MM.1S (cell line): ENCODE measurements around the gene DISP3.

Experiments
- DNase-seq: peaks from one replicate; pipeline ENCODE4 v3.0.0-alpha.2; 2015
- H2AFZ ChIP-seq: fragments of 300-600 bp; sonication (generic); 2 replicates; pipeline ENCODE4 v1.6.0; 2016; ENCODE audit warnings: antibody characterized with exemption, low read length
- H3F3A ChIP-seq: fragments of 300-600 bp; sonication (generic); 2 replicates; pipeline ENCODE4 v1.6.1; 2016; ENCODE audit warnings: mild to moderate bottlenecking, antibody characterized with exemption, low read length, moderate library complexity, mixed read lengths; ENCODE audit not compliant: insufficient read depth
- H3K27ac ChIP-seq: fragments of 300-600 bp; sonication (generic); 2 replicates; pipeline ENCODE4 v1.5.1; 2016; ENCODE audit warnings: mild to moderate bottlenecking, low read length
- H3K27me3 ChIP-seq: fragments of 300-600 bp; sonication (generic); replicated peaks from 2 replicates; pipeline ENCODE4 v1.6.0; 2016; ENCODE audit warnings: low read length; ENCODE audit not compliant: insufficient read depth
- H3K36me3 ChIP-seq: fragments of 300-600 bp; sonication (generic); replicated peaks from 2 replicates; pipeline ENCODE4 v1.6.1; 2016; ENCODE audit warnings: mild to moderate bottlenecking, low read length, mixed read lengths; ENCODE audit not compliant: insufficient read depth
- H3K4me1 ChIP-seq: fragments of 300-600 bp; sonication (generic); 2 replicates; pipeline ENCODE4 v1.6.1; 2016; ENCODE audit warnings: low read length, mixed read lengths
- H3K4me2 ChIP-seq: fragments of 300-600 bp; sonication (generic); 2 replicates; pipeline ENCODE4 v1.6.0; 2016; ENCODE audit warnings: low read depth, low read length
- H3K4me3 ChIP-seq: fragments of 300-600 bp; sonication (generic); 2 replicates; pipeline ENCODE4 v1.5.1; 2016; ENCODE audit warnings: low read length, mixed read lengths
- H3K79me2 ChIP-seq: fragments of 300-600 bp; sonication (generic); 2 replicates; pipeline ENCODE4 v1.6.1; 2016; ENCODE audit warnings: mixed run types, low read length, mixed read lengths
- H3K9ac ChIP-seq: fragments of 300-600 bp; sonication (generic); 2 replicates; pipeline ENCODE4 v1.6.1; 2016; ENCODE audit warnings: low read length, mixed read lengths
- H3K9me2 ChIP-seq: fragments of 300-600 bp; sonication (generic); replicated peaks from 2 replicates; pipeline ENCODE4 v1.6.1; 2016; ENCODE audit warnings: mild to moderate bottlenecking, low read length, mixed read lengths; ENCODE audit not compliant: insufficient read depth
- H3K9me3 ChIP-seq: fragments of 300-600 bp; sonication (generic); replicated peaks from 2 replicates; pipeline ENCODE4 v1.6.1; 2016; ENCODE audit warnings: mild to moderate bottlenecking, low read length, mixed read lengths; ENCODE audit not compliant: insufficient read depth
- H4K20me1 ChIP-seq: fragments of 300-600 bp; sonication (generic); 2 replicates; pipeline ENCODE4 v1.6.1; 2016; ENCODE audit warnings: mild to moderate bottlenecking, low read length, moderate library complexity, mixed read lengths; ENCODE audit not compliant: insufficient read depth
- EZH2 ChIP-seq: fragments of 300-600 bp; sonication (generic); optimal IDR thresholded peaks from 2 replicates; pipeline ENCODE3; 2017; ENCODE audit warnings: low read depth, mild to moderate bottlenecking, antibody characterized with exemption, low read length, mixed read lengths
- EZH2phosphoT487 ChIP-seq: fragments of 300-600 bp; sonication (generic); IDR thresholded peaks from 2 replicates; pipeline ENCODE4 v1.6.1; 2018; ENCODE audit warnings: antibody characterized with exemption, low read length
- TF ChIP-seq, protein P1 (sequence below): fragments of 300-600 bp; sonication (generic); IDR thresholded peaks from 2 replicates; pipeline ENCODE4 v1.5.1; 2016; ENCODE audit warnings: antibody characterized with exemption, low read length, mixed read lengths

The DISP3 gene

DNA sequence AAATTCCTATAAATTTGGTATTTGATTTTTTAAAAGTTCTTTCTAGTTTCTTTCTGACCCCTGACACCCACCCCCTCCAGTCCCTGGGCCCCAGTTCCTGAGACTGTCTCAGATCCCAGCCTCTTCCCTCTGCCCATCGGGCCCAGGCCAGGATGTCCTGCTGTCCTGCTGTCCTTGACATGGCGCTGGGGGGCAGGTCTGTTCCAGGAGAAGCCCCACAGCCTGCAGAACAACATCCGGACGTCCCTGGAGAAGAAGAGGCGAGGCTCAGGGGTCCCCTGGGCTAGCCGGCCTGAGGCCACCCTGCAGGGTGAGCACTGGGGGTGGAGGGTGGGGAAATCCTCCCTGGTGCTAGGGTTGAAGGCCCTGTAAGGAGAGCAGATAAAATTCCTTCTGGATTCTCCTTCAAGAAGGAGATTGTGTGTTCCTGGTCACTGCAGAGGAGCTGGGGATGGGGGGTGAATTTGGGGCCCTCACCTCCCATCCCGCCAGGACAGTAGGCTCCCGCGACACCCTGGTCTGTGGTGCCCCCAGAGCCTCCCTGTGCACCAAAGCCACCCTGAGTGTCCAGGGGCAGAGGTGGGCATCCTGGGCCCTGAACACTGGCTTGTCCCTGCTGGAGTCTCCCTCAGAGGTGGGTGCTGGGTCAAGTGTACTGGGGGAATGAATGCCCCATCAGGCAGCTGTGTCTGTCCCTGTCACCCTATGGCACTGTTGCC lies 45.0 kb downstream of the DISP3 start:
- no peaks in the 10 kb centered on the region for H3K9me2 ChIP-seq
- H3F3A ChIP-seq, result no peaks in the 10 kb centered on the region
- no peak overlapping the region for H3K4me3 ChIP-seq
- DNase-seq, result no peak
- H4K20me1 ChIP-seq, result no peaks in the 10 kb centered on the region
- no peak overlapping the region for H3K4me2 ChIP-seq
- H3K4me1 ChIP-seq, result no peaks in the 10 kb centered on the region
- H3K9me3 ChIP-seq, result no peaks in the 10 kb centered on the region
- TF ChIP-seq EZH2 (no peak), EZH2phosphoT487 (no peak)
- TF ChIP-seq, protein P1, sequence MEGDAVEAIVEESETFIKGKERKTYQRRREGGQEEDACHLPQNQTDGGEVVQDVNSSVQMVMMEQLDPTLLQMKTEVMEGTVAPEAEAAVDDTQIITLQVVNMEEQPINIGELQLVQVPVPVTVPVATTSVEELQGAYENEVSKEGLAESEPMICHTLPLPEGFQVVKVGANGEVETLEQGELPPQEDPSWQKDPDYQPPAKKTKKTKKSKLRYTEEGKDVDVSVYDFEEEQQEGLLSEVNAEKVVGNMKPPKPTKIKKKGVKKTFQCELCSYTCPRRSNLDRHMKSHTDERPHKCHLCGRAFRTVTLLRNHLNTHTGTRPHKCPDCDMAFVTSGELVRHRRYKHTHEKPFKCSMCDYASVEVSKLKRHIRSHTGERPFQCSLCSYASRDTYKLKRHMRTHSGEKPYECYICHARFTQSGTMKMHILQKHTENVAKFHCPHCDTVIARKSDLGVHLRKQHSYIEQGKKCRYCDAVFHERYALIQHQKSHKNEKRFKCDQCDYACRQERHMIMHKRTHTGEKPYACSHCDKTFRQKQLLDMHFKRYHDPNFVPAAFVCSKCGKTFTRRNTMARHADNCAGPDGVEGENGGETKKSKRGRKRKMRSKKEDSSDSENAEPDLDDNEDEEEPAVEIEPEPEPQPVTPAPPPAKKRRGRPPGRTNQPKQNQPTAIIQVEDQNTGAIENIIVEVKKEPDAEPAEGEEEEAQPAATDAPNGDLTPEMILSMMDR, result no peak
- no peak overlapping the region for H2AFZ ChIP-seq
- H3K9ac ChIP-seq, result no peak overlapping the region
- H3K79me2 ChIP-seq, result no peaks in the 10 kb centered on the region
- peaks cover 45% of the 10 kb centered on the region for H3K27me3 ChIP-seq
- H3K36me3 ChIP-seq, result no peaks in the 10 kb centered on the region
- no peak overlapping the region for H3K27ac ChIP-seq

DNA sequence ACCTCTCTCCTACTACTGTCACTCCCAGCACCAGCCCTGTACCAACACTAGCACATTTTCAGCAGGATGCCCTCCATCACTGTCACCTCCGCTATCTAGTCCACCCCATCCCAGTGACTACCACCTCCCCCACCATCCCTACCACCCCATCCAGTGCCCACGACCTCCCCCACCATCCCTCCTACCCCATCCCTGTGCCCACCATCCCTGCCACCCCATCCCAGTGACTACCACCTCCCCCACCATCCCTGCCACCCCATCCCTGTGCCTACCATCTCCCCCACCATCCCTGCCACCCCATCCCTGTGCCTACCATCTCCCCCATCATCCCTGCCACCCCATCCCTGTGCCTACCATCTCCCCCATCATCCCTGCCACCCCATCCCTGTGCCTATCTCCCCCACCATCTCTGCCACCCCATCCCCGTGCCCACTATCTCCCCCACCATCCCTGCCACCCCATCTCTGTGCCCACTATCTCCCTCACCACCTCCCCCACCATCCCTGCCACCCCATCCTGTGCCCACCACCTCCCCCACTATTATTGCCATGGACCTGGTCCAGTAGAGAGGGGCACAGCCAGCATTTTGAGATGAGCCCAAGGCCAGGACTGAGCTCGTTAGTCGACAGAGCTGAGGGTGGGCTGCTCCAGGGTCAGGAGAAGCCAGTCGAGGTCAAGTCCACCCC lies 45.7 kb downstream of the DISP3 start:
- Histone ChIP-seq H2AFZ (no peak overlapping the region), H3K4me1 (no peaks in the 10 kb centered on the region), H3K27ac (no peak overlapping the region), H3K36me3 (no peaks in the 10 kb centered on the region), H3K9me2 (no peaks in the 10 kb centered on the region), H3K4me3 (no peak overlapping the region), H3K9ac (no peak overlapping the region), H3K4me2 (no peak overlapping the region), H3F3A (no peaks in the 10 kb centered on the region), H4K20me1 (no peaks in the 10 kb centered on the region), H3K27me3 (peaks cover 49% of the 10 kb centered on the region), H3K9me3 (no peaks in the 10 kb centered on the region), H3K79me2 (no peaks in the 10 kb centered on the region)
- no peak for DNase-seq
- TF ChIP-seq EZH2, result no peak
- no peak for TF ChIP-seq EZH2phosphoT487
- TF ChIP-seq, protein P1, result no peak

DNA sequence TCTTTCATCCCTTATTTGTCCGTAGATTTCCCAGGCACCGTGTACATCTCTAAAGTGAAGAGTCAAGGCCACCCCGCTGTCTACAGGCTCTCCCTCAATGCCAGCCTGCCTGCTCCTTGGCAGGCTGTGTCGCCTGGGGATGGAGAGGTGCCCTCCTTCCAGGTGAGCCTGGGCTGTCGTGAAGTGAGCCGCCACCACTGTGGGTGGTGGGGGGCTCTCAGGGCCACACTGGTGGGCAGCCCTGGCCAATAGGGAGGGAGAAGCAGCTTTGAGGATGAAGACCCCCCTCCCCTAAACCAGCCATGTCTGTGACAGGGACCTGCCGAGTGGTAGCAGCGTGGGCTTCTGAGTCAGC lies 46.2 kb downstream of the DISP3 start:
- H3K4me1 ChIP-seq, result no peaks in the 10 kb centered on the region
- H3K27ac ChIP-seq, result no peak overlapping the region
- no peak overlapping the region for H3K9ac ChIP-seq
- no peaks in the 10 kb centered on the region for H3F3A ChIP-seq
- no peak overlapping the region for H3K4me3 ChIP-seq
- no peaks in the 10 kb centered on the region for H3K36me3 ChIP-seq
- no peaks in the 10 kb centered on the region for H3K79me2 ChIP-seq
- H4K20me1 ChIP-seq, result no peaks in the 10 kb centered on the region
- no peak for DNase-seq
- TF ChIP-seq EZH2 (no peak), EZH2phosphoT487 (no peak)
- TF ChIP-seq, protein P1, result no peak
- no peaks in the 10 kb centered on the region for H3K9me2 ChIP-seq
- no peaks in the 10 kb centered on the region for H3K9me3 ChIP-seq
- no peak overlapping the region for H2AFZ ChIP-seq
- H3K27me3 ChIP-seq, result peaks cover 54% of the 10 kb centered on the region
- no peak overlapping the region for H3K4me2 ChIP-seq
